Osteocyte (in vitro differentiated cells): ENCODE data around the gene APOBEC3C. TPM values are rescaled to one million over a fixed set of nuclear protein-coding genes. Genes with fewer than 3 reads are reported as not detected.
"Not testable (repeated sequence)": the region's sequence is repeated elsewhere in the genome, so short reads cannot be mapped to it uniquely, and the experiment has no call there.

Experiments used
- DNase-seq: peaks from one replicate; pipeline ENCODE4 v3.0.0; 2021; ENCODE audit warnings: mixed read lengths; ENCODE audit not compliant: unreplicated experiment; ENCODE audit errors: extremely low spot score
- H3K27ac Mint-ChIP-seq: one replicate; pipeline ENCODE4 v1.8.0; 2021; ENCODE audit warnings: mild to moderate bottlenecking, mixed read lengths; ENCODE audit not compliant: unreplicated experiment
- H3K27me3 Mint-ChIP-seq: one replicate; pipeline ENCODE4 v1.8.0; 2021; ENCODE audit warnings: mixed read lengths; ENCODE audit not compliant: unreplicated experiment
- H3K36me3 Mint-ChIP-seq: one replicate; pipeline ENCODE4 v1.8.0; 2021; ENCODE audit warnings: mixed read lengths; ENCODE audit not compliant: unreplicated experiment
- H3K4me1 Mint-ChIP-seq: one replicate; pipeline ENCODE4 v1.8.0; 2021; ENCODE audit warnings: mixed read lengths; ENCODE audit not compliant: unreplicated experiment
- H3K4me3 Mint-ChIP-seq: one replicate; pipeline ENCODE4 v1.8.0; 2021; ENCODE audit warnings: mild to moderate bottlenecking, moderate library complexity, mixed read lengths; ENCODE audit not compliant: unreplicated experiment
- H3K9me3 Mint-ChIP-seq: one replicate; pipeline ENCODE4 v1.8.0; 2021; ENCODE audit warnings: mixed read lengths; ENCODE audit not compliant: unreplicated experiment
- CTCF ChIP-seq: fragments of 200-600 bp; sonication (generic); IDR thresholded peaks from 2 replicates; pipeline ENCODE4 v1.5.0; 2021; ENCODE audit warnings: antibody characterized with exemption, mild to moderate bottlenecking, moderate library complexity
- total RNA-seq: library from RNA; stranded (reverse); gene quantifications from 2 replicates; pipeline ENCODE4 v1.2.1, GENCODE V29; 2021

The APOBEC3C gene
- total RNA-seq, 1 donor from 2014 or later: 30.7 TPM

- Mint-ChIP-seq H3K4me1 (peaks cover 6% of the 10 kb centered on the region), H3K27ac (no peak overlapping the region), H3K27me3 (no peaks in the 10 kb centered on the region), H3K4me3 (no peak overlapping the region), H3K9me3 (no peaks in the 10 kb centered on the region), H3K36me3 (peaks cover 2% of the 10 kb centered on the region)
- no peak for DNase-seq
- no peak for TF ChIP-seq CTCF
Observed at GRCh38 chr22:39026509-39027150, 12.6 kb downstream of the APOBEC3C start.

- Mint-ChIP-seq H3K27ac (no peak overlapping the region), H3K4me3 (no peak overlapping the region), H3K4me1 (no peaks in the 10 kb centered on the region), H3K27me3 (no peaks in the 10 kb centered on the region), H3K36me3 (peaks cover 2% of the 10 kb centered on the region), H3K9me3 (no peaks in the 10 kb centered on the region)
- TF ChIP-seq CTCF: no peak
- no peak for DNase-seq
Observed at GRCh38 chr22:39027717-39028116, 13.7 kb downstream of the APOBEC3C start.

GRCh38 chr22:39028281-39028680 lies 14.2 kb downstream of the APOBEC3C start:
- Mint-ChIP-seq H3K9me3 (no peaks in the 10 kb centered on the region), H3K27ac (no peak overlapping the region), H3K4me1 (no peaks in the 10 kb centered on the region), H3K4me3 (no peak overlapping the region), H3K27me3 (no peaks in the 10 kb centered on the region), H3K36me3 (peaks cover 2% of the 10 kb centered on the region)
- no peak for DNase-seq
- no peak for TF ChIP-seq CTCF

- H3K27ac Mint-ChIP-seq: no peak overlapping the region
Observed at GRCh38 chr22:39029227-39029626, 15.2 kb downstream of the APOBEC3C start.

GRCh38 chr22:39030705-39031104 lies 16.6 kb downstream of the APOBEC3C start:
- no peak for TF ChIP-seq CTCF
- no peak for DNase-seq
- Mint-ChIP-seq H3K27me3 (no peaks in the 10 kb centered on the region), H3K4me1 (peaks cover 3% of the 10 kb centered on the region), H3K36me3 (no peaks in the 10 kb centered on the region), H3K27ac (no peak overlapping the region), H3K4me3 (no peak overlapping the region), H3K9me3 (no peaks in the 10 kb centered on the region)

More at GRCh38 chr22:39029227-39029626, 15.2 kb downstream of the APOBEC3C start:
- no peaks in the 10 kb centered on the region for H3K36me3 Mint-ChIP-seq
- H3K4me3 Mint-ChIP-seq: no peak overlapping the region
- H3K9me3 Mint-ChIP-seq: no peaks in the 10 kb centered on the region
- H3K27me3 Mint-ChIP-seq: no peaks in the 10 kb centered on the region
- no peak for DNase-seq
- H3K4me1 Mint-ChIP-seq: peaks cover 2% of the 10 kb centered on the region
- no peak for TF ChIP-seq CTCF

- H3K9me3 Mint-ChIP-seq, H3K4me1 Mint-ChIP-seq, H3K4me3 Mint-ChIP-seq, DNase-seq, H3K36me3 Mint-ChIP-seq, H3K27ac Mint-ChIP-seq, H3K27me3 Mint-ChIP-seq: not testable (repeated sequence)
Observed at GRCh38 chr22:39031434-39032295, 17.6 kb downstream of the APOBEC3C start.

GRCh38 chr22:39037071-39037470 lies 23.0 kb downstream of the APOBEC3C start:
- not testable (repeated sequence) for H3K27ac Mint-ChIP-seq, H3K4me3 Mint-ChIP-seq, H3K36me3 Mint-ChIP-seq, H3K27me3 Mint-ChIP-seq, H3K9me3 Mint-ChIP-seq, DNase-seq
- peaks cover 17% of the 10 kb centered on the region for H3K4me1 Mint-ChIP-seq
